B cell (primary cell): ENCODE data around the gene GPR87. TPM values are rescaled to one million over a fixed set of nuclear protein-coding genes. Genes with fewer than 3 reads are reported as not detected.

Source experiments
- ATAC-seq: fragments of 200-7000 bp; cut with Tn5 transposase; one replicate; pipeline ENCODE4 v1.10.0; 2021; ENCODE audit warnings: low read depth, mild to moderate bottlenecking, moderate number of reproducible peaks, moderate library complexity
- CTCF ChIA-PET: fragments of 350-600 bp; sonication (Branson Sonifier 250); formaldehyde crosslinking; loops from one replicate; lab custom pipeline; 2021; ENCODE audit warnings: antibody characterized with exemption, inconsistent platforms; lab: Charles Lee
- POLR2A ChIA-PET: fragments of 350-600 bp; sonication (Branson Sonifier 250); formaldehyde crosslinking; loops from one replicate; lab custom pipeline; 2021; ENCODE audit warnings: antibody characterized with exemption; lab: Charles Lee
- DNase-seq: peaks from one replicate; pipeline ENCODE4 v3.0.0; 2013
- H2AFZ ChIP-seq: 2 replicates; pipeline ENCODE4 v1.6.1; 2012; ENCODE audit warnings: mild to moderate bottlenecking, low read depth, low read length; ENCODE audit not compliant: insufficient read depth, poor library complexity, severe bottlenecking
- H3K27ac ChIP-seq, 2 donors: 1 replicate in 1 of 2; 2 replicates in 1 of 2; pipeline ENCODE4 v1.5.1; 2012 to 2013; ENCODE audit warnings: low read length in 2 of 2, mild to moderate bottlenecking in 2 of 2, moderate library complexity in 1 of 2
- H3K27me3 ChIP-seq, 4 experiments: fragments of 200-600 bp in 1 of 4; sonication (generic) in 1 of 4; replicated peaks in 1 of 4; 1 replicate in 2 of 4; 2 replicates in 2 of 4; pipeline versions ENCODE4 v1.6.1 to v1.7.0; 2013 to 2016; ENCODE audit warnings: low read length in 3 of 4, mild to moderate bottlenecking in 2 of 4, mixed read lengths in 1 of 4, moderate library complexity in 1 of 4; ENCODE audit not compliant: insufficient read depth in 4 of 4, control insufficient read depth in 3 of 4; ENCODE audit errors: control extremely low read depth in 1 of 4
- H3K36me3 ChIP-seq, 2 experiments: replicated peaks in 1 of 2; 1 replicate in 1 of 2; 2 replicates in 1 of 2; pipeline versions ENCODE4 v1.6.1 to v1.7.1; 2013; ENCODE audit warnings: low read length in 1 of 2; ENCODE audit not compliant: insufficient read depth in 2 of 2, control insufficient read depth in 1 of 2; ENCODE audit errors: control extremely low read depth in 1 of 2, extremely low read depth in 1 of 2
- H3K4me1 ChIP-seq, 2 donors: fragments of 200-600 bp in 1 of 2; sonication (generic) in 1 of 2; 1 replicate in 1 of 2; 2 replicates in 1 of 2; pipeline versions ENCODE4 v1.5.1 to v1.6.1; 2013 to 2017; ENCODE audit warnings: low read length in 2 of 2; ENCODE audit not compliant: control insufficient read depth in 2 of 2, insufficient read depth in 2 of 2
- H3K4me2 ChIP-seq: replicated peaks from 2 replicates; pipeline ENCODE3; 2012; ENCODE audit warnings: mild to moderate bottlenecking, low read depth, low read length; ENCODE audit not compliant: poor library complexity, severe bottlenecking
- H3K4me3 ChIP-seq, 5 experiments: fragments of 200-600 bp in 1 of 5; sonication (generic) in 1 of 5; 1 replicate in 3 of 5; 2 replicates in 2 of 5; pipeline versions ENCODE4 v1.5.1 to v1.7.0; 2011 to 2016; ENCODE audit warnings: low read length in 4 of 5, mild to moderate bottlenecking in 4 of 5, low read depth in 2 of 5, control low read depth in 1 of 5, moderate library complexity in 1 of 5; ENCODE audit not compliant: insufficient read depth in 1 of 5; ENCODE audit errors: control extremely low read depth in 1 of 5, extremely low read depth in 1 of 5
- H3K79me2 ChIP-seq: fragments of 200-600 bp; sonication (generic); one replicate; pipeline ENCODE4 v1.6.0; 2016; ENCODE audit warnings: low read length; ENCODE audit not compliant: control insufficient read depth, insufficient read depth
- H3K9ac ChIP-seq: fragments of 200-600 bp; sonication (generic); 2 replicates; pipeline ENCODE4 v1.6.1; 2017; ENCODE audit warnings: mild to moderate bottlenecking, low read length, moderate library complexity
- H3K9me3 ChIP-seq, 3 donors: one replicate each; pipeline versions ENCODE4 v1.6.1 to v1.7.1; 2013; ENCODE audit warnings: low read length in 2 of 3; ENCODE audit not compliant: control insufficient read depth in 2 of 3, insufficient read depth in 1 of 3; ENCODE audit errors: control extremely low read depth in 1 of 3
- H4K20me1 ChIP-seq: 2 replicates; pipeline ENCODE4 v1.6.0; 2012; ENCODE audit warnings: mild to moderate bottlenecking, low read length; ENCODE audit not compliant: insufficient read depth, control insufficient read depth, poor library complexity, severe bottlenecking
- H3K27ac Mint-ChIP-seq: one replicate; pipeline ENCODE4 v1.8.0; 2021; ENCODE audit warnings: mixed read lengths
- H3K27me3 Mint-ChIP-seq: one replicate; pipeline ENCODE4 v1.8.0; 2021; ENCODE audit warnings: mixed read lengths
- H3K4me1 Mint-ChIP-seq: one replicate; pipeline ENCODE4 v1.8.0; 2021; ENCODE audit warnings: mixed read lengths
- H3K4me3 Mint-ChIP-seq: one replicate; pipeline ENCODE4 v1.8.0; 2021; ENCODE audit warnings: mixed read lengths
- H3K9me3 Mint-ChIP-seq: one replicate; pipeline ENCODE4 v1.8.0; 2022; ENCODE audit warnings: mixed read lengths; ENCODE audit not compliant: insufficient read depth
- CTCF ChIP-seq: fragments of 200-600 bp; IDR thresholded peaks from one replicate; pipeline ENCODE4 v1.8.0; 2022; ENCODE audit warnings: antibody characterized with exemption, mild to moderate bottlenecking
- EZH2 ChIP-seq: IDR thresholded peaks from 2 replicates; pipeline ENCODE4 v1.6.1; 2012; ENCODE audit warnings: borderline replicate concordance, low read depth, mild to moderate bottlenecking, moderate library complexity, low read length; ENCODE audit not compliant: insufficient read depth, poor library complexity, severe bottlenecking
- WGBS: methylation state at CpG from one replicate; pipeline ENCODE4 v1.1.5; 2013; ENCODE audit warnings: missing lambda C conversion rate; ENCODE audit not compliant: insufficient coverage; 5-methylcytosine and 5-hydroxymethylcytosine counted together
- intact Hi-C: fragments of 100-400 bp; cut with micrococcal nuclease; formaldehyde crosslinking; loops from one replicate; pipeline ENCODE4 v1.10.0; 2022
- polyA plus RNA-seq: library from polyadenylated mRNA; depleted of rRNA; stranded (reverse); fragments of >200 nt; gene quantifications from 2 replicates; pipeline ENCODE4 v1.2.3, GENCODE V29; 2012
- total RNA-seq, 2 donors: library from RNA; stranded (reverse); fragments of 120-200 nt in 1 of 2; gene quantifications; 1 replicate in 1 of 2; 2 replicates in 1 of 2; pipeline versions ENCODE4 v1.2.3 to v1.2.4, GENCODE V29; 2013 to 2022

Gene GPR87
- total and polyA plus RNA-seq, 2 donors (not counting 1 experiment from before 2014, with no cell fraction given): not detected

GRCh38 chr3:151275091-151275490 is 41.5 kb downstream of the GPR87 start:
- peak overlapping the region; percentile 91 to 96 for H3K27ac ChIP-seq
- no CpG with 5 or more reads among the region's 5 CpGs for whole genome bisulfite sequencing
- peak overlapping the region; percentile 3 for H3K9ac ChIP-seq
- POLR2A ChIA-PET: interaction anchor here (2.0 kb wide), 1 partner anchor 9 kb away, joined by 14 read pairs; no protein-coding TSS in a partner anchor
- H3K4me1 ChIP-seq: peaks cover 68 to 83% of the 10 kb centered on the region in 2 donors
- H3K4me3 ChIP-seq: no peak overlapping the region
- intact Hi-C loops: loop anchor here (5.0 kb wide), 3 partner anchors 52 to 728 kb away; partner anchors contain the start of genes EIF2A, P2RY12, P2RY13 and SERP1
- H3K79me2 ChIP-seq: peaks cover 32% of the 10 kb centered on the region
- peaks cover 0 to 1% of the 10 kb centered on the region in 2 experiments for H3K36me3 ChIP-seq
- H3K4me1 Mint-ChIP-seq: peaks cover 82% of the 10 kb centered on the region
- no peaks in the 10 kb centered on the region for H3K9me3 Mint-ChIP-seq
- ATAC-seq (no peak), DNase-seq (peak; percentile 48)
- CTCF ChIA-PET: interaction anchor here (1.4 to 9.6 kb wide), 4 partner anchors 10 to 105 kb away, joined by 5 to 460 read pairs (median 158); no protein-coding TSS in a partner anchor
- peak overlapping the region; percentile 36 for H3K4me3 Mint-ChIP-seq
- H3K27me3 ChIP-seq: no peaks in the 10 kb centered on the region
- H3K27ac Mint-ChIP-seq: peak overlapping the region; percentile 76
- H3K4me2 ChIP-seq: peak overlapping the region; percentile 73
- no peaks in the 10 kb centered on the region for H4K20me1 ChIP-seq
- no peaks in the 10 kb centered on the region for H3K9me3 ChIP-seq
- H3K27me3 Mint-ChIP-seq: no peaks in the 10 kb centered on the region
- peak overlapping the region; percentile 14 for H2AFZ ChIP-seq
- TF ChIP-seq EZH2 (no peak), CTCF (no peak)

GRCh38 chr3:151269631-151270030 is 47.0 kb downstream of the GPR87 start:
- ChIA-PET POLR2A (no interaction called here), CTCF (interaction anchor here (1.1 to 10.2 kb wide), 2 partner anchors 9 to 101 kb away, joined by 4 to 115 read pairs; partner anchors contain the start of gene P2RY14)
- H3K4me2 ChIP-seq: no peak overlapping the region
- intact Hi-C loops: loop anchor here (5.0 to 10.0 kb wide), 4 partner anchors 667 to 1953 kb away; partner anchors contain the start of genes RAP2B and SELENOT
- WGBS: 75% methylated on average over 2 of the region's 5 CpGs
- H4K20me1 ChIP-seq: no peaks in the 10 kb centered on the region
- ATAC-seq: no peak
- no peaks in the 10 kb centered on the region for H3K27me3 ChIP-seq
- no peaks in the 10 kb centered on the region for H3K9me3 ChIP-seq
- peaks cover 54 to 73% of the 10 kb centered on the region in 2 donors for H3K4me1 ChIP-seq
- no peak overlapping the region for H2AFZ ChIP-seq
- no peak overlapping the region for H3K4me3 ChIP-seq
- H3K9ac ChIP-seq: no peak overlapping the region
- H3K27ac ChIP-seq: peak overlapping the region in 1 of 2 donors; percentile 2
- DNase-seq: no peak
- H3K79me2 ChIP-seq: peaks cover 44% of the 10 kb centered on the region
- peaks cover 83% of the 10 kb centered on the region for H3K4me1 Mint-ChIP-seq
- H3K27ac Mint-ChIP-seq: peak overlapping the region; percentile 58
- H3K36me3 ChIP-seq: peaks cover 0 to 1% of the 10 kb centered on the region in 2 experiments
- no peak for TF ChIP-seq EZH2
- no peak for TF ChIP-seq CTCF
- no peaks in the 10 kb centered on the region for H3K27me3 Mint-ChIP-seq
- no peaks in the 10 kb centered on the region for H3K9me3 Mint-ChIP-seq
- peak overlapping the region; percentile 27 for H3K4me3 Mint-ChIP-seq
